ENCODE data around the gene ENO4.

GRCh38 chr10:116853701-116854100 is 4.4 kb downstream of the ENO4 start:
- TF ChIP-seq CTCF (conservative IDR thresholded peaks at IDR 0.05; ENCODE audit: low read depth in 2 of 2) (no peak), POLR2AphosphoS5 (IDR thresholded peaks at IDR 0.05; ENCODE audit: low read depth) (no peak), EZH2 (IDR thresholded peaks at IDR 0.05; ENCODE audit: low read depth, unreplicated experiment) (no peak), EZH2phosphoT487 (IDR thresholded peaks at IDR 0.05; ENCODE audit: unreplicated experiment) (no peak), STAT1 (IDR thresholded peaks at IDR 0.05; ENCODE audit: unreplicated experiment) (no peak), ZNF114 (CRISPR knock-in tag; IDR thresholded peaks at IDR 0.05) (no peak), REST (IDR thresholded peaks at IDR 0.05; ENCODE audit: unreplicated experiment) (no peak), CREB1 (CRISPR knock-in tag; IDR thresholded peaks at IDR 0.05; ENCODE audit: low read depth) (no peak), ETS1 (IDR thresholded peaks at IDR 0.05) (no peak), JUNB (IDR thresholded peaks at IDR 0.05; ENCODE audit: unreplicated experiment) (no peak)
